GM12873 (cell line): ENCODE measurements around the gene MYL7.

Experiments
- CTCF ChIP-seq: IDR thresholded peaks from 2 replicates; pipeline ENCODE4 v1.5.1; 2012; ENCODE audit warnings: low read depth, mild to moderate bottlenecking, moderate library complexity, low read length, control low read depth; ENCODE audit not compliant: insufficient read depth; ENCODE audit errors: missing control alignments

MYL7 gene

DNA sequence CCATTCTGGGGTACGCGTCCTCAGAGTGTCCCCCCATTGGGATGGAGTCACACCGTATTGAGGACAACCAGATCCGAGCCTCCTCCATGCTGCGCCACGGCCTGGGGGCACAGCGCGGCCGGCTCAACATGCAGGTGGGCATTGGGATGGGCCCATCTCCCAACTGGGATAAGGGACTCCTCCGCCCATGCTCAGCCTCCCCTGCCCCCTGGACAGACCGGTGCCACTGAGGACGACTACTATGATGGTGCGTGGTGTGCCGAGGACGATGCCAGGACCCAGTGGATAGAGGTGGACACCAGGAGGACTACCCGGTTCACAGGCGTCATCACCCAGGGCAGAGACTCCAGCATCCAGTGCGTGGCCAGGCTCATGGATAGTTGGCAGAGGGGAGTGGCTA, 31.1 kb downstream of the MYL7 start:
- TF ChIP-seq CTCF: no peak

- peak; percentile 33 for TF ChIP-seq CTCF
Measured at GRCh38 chr7:44108768-44109750, 32.1 kb downstream of the MYL7 start.

DNA sequence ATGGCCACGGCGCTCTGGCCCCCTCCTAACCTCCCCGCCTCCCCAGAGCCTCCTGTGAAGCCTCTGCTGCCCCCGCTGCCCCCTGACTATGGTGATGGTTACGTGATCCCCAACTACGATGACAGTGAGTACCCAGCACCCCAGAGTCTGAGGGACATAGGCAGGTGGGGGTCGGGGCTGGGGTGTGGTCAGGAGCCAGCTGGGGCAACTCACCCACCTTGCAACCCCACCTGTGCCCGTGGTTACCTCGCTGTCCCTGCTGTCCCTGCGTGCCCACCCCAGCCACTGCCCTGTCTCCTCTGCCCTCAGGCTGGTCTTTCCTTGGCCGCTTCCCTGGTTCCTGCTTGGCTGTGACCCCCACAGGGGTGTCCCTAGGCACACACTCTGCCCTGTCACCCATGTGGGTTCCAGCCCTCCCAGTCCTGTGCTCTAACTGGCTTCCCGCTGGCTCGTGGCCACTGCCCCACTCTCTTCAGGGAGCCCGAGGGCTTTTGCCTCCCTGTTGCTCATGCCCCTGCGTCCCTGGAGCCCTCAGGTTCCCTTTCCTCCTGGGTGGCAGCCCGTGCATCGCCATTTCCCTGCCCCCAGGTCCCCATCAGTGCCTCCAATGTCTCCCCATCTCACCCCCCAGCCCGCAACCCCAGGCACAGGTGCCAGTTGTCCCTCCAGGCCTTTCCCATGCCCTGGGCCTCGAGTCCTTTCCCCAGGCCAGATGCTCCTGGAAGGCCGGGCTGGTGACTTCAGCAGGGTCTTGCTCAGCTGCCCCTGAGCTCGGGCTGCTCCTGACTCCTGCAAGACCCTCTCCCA, 33.0 kb downstream of the MYL7 start:
- TF ChIP-seq CTCF: no peak

DNA sequence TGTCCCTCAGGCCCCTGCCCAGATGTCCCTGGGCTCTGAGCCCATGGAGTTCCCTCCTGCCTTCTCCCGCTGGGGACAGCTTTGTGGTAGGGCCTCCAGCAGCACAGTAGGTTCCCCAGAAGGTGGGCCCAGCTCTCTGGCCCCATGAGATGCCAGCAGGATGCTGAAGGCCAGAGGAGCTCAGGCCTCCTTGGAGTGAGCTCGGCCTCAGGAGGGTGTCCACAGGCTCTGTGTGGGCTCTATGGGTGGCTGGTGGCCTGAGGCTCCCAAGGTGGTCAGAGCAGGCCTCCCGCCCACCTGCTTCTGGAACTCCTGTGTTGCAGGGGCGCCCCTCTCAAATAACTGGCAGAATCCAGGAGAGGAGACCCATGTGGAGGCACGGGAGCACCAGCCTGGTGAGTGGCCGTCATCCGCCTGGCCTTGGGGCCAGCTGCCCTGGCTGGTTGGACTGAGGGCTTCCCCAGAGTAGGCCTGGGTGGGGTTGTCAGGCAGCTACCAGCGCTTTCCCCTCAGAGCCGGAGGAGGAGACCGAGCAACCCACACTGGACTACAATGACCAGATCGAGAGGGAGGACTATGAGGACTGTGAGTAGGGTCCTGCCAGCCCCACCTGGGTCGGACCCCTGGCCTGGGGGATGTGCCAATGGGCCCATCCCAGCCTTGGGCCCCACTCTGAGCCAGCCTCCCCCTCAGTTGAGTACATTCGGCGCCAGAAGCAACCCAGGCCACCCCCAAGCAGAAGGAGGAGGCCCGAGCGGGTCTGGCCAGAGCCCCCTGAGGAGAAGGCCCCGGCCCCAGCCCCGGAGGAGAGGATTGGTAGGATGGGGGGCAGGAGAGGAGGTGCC, 33.8 kb downstream of the MYL7 start:
- no peak for TF ChIP-seq CTCF

- no peak for TF ChIP-seq CTCF
Measured at GRCh38 chr7:44106311-44107065, 34.6 kb downstream of the MYL7 start.

DNA sequence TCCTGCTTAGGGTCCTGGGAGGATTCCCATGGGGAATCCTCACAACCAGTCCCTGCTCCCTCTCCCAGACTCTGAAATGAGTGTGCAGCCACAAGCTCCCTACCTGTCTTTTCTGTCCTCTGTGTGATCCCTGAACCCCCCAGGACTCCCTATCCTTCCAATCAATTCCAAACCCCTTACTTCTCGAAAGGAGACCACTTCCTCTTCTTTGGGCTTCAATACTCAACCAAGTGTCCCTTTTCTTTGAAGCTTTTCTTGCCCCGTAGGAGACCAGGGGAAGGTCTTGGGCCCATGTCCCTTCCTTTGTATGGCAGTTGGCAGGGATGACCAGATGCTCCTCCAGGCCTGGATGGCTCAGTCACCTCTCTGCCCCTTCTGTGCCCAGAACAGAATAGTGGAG, 35.3 kb downstream of the MYL7 start:
- TF ChIP-seq CTCF: no peak
